RPMI8226 (cell line): ENCODE results near the gene ARAP2.

Source experiments
- DNase-seq: peaks from one replicate; pipeline ENCODE4 v3.0.0-alpha.2; 2015

ARAP2 gene

DNA sequence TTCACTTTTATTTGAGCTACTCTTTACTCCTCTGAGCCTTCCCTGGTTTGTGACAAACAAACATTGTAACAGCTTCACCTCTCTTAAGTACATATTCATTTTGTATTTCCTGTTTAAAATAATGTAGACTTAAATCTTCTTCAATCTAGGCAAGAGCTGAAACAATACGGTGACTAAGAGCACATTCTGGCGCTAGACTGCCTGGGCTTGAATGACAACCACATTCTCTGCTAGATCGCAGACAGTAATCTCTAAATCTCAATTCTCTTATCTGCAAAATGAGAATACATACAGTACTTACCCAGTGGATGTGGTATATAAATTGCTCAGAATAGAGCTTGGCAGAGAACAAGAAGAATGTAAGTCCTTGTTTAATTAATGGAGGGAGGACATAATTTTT lies 144.8 kb downstream of the ARAP2 start:
- no peak for DNase-seq

DNA sequence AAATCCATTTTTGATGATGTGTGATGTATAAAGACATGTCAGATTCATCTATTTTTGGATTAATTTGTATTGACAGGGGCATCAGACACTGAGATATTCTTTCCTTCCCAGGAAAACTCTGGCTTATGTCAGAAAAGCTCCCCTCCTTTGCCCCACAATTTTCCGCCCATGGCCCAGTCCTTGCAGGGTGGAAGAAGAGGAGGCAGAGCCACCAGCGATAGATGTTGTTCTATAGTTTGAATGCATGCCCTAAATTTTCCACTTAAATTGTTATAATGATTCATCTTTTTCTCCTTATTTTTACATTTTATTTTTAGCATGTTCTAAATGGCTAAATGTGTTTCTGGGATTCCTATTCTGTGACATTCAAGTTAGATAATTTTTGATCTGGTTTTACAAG lies 149.3 kb downstream of the ARAP2 start:
- no peak for DNase-seq

DNA sequence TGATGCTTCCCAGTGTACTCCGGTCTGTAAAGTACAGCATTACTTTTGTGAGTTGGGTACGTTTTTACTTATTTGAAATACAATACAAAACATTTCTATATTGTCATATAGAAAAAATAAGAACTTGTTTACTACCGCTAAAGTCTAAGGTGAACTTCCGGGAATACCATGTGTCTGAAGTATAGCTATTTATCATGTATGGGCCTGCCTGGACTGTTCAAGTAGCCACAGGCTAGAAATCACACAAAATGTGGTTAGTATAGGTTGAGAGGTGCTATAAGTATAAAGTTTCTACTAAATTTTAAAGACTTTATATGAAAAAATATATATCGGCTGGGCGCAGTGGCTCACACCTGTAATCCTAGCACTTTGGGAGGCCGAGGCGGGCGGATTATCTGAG lies 152.3 kb downstream of the ARAP2 start:
- DNase-seq: no peak

DNA sequence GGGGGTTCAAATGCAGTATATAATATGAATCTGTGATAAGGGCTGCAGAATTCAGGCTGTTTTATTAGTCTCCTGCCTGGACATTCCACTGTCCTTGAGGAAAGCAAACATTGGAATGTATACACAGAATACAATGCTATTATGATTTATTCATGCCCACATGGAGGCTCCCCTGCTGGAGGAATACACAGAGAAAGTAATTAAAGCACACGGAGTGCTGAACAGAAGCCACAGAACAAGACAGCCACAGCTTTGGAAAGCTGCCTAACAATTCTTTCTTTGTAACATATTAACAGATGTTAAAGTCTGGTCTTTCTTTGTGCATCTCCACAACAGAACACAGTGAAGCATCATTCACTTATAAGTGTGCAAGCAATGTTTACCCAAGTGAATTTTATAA lies 155.8 kb downstream of the ARAP2 start:
- DNase-seq: no peak

DNA sequence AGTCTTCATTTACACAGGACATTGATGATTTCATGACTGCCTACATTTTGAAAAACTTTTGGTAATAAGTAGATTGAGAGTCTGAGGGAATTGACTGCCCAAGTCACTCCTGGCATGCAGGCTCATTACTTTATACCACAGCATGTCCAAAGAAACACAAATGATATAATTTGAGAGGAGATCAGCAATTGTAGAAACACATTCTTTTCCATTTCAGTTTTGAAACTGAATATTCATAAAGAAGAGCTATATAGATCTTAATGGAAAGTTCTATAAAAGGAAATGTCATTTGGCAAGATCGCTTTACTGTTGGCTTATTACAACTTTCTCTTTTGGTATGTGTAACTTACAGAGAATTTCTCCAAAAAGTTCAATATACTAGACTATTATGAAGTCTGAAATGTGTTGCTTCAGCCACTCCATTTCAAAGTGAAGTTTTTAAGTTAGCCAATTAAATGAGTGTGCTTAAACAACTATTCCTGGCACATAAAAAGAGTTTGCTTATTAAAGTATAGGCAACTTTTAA lies 158.0 kb downstream of the ARAP2 start:
- DNase-seq: no peak

DNA sequence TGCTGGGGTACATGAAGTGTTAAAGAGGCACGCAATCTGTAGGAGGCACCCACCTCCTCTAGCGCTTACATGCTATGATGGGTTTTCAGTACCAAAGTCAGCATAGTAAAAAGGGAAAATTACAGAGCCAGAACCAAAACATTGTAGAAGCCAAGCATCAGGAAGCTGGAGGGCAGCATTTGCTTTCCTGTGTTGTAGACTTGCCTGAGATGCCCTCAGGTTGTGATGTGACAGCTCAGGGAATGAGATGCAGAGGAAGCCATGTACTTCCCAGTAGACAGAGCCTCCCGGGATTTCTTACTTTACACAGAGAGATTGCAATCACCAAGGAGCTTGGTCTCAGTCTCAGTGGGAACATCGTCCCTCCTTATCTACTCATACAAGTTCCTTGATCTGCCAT lies 161.5 kb downstream of the ARAP2 start:
- no peak for DNase-seq

DNA sequence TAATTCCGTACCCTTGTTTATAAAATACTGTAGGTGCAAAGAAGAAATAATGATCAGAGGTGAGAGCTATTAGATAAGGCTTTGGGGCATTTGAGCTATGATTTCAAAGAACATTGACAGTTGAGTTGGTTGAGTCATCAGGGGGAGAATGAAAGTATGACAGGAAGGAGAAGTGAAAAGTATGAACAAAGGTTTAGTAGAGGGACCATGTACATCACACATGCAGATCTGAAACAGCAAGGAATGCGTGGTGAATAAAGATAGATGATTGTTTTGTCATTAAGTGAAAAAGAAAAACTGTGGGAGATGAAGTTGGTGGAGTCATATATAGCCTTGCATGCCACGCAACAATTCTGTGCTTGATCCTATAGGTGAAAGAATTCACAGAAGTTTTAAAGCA lies 163.1 kb downstream of the ARAP2 start:
- DNase-seq: no peak

DNA sequence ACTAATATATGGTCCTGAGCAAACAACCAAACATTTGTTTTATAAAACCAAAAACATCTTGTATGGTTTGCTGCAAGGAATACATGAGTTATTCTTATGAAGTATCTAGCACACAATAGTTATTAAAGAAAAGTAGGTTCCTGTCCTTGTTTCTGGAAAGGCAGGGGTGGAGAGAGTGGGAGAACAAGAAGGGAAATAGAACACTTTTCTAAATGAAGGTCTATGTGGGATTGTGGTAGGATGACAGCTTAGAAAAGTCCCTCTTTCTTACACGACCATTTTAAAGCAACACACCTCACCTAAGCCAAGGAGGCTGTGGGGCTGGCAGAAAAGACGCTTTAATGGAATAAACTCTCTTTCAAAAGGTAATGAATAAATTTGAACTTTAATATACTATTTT lies 164.6 kb downstream of the ARAP2 start:
- DNase-seq: no peak

DNA sequence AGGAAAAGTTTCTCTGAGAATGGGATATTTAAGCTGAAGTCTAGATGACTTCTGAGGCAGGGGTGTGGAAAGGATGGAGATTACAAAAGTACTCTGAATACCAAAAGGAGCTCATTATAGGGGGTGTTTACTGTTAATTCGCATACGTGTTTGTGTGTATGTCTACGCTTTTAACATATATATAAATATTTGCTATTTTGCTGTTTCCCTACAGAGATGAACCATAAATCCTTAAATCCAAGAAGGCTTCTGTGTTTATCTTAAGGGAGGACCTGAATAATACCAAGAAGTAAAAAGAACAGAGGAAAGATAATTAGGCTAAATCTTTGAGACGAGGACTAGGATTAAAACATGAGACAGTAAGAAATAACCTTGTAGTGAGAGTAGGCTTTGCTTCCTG lies 166.0 kb downstream of the ARAP2 start:
- no peak for DNase-seq

DNA sequence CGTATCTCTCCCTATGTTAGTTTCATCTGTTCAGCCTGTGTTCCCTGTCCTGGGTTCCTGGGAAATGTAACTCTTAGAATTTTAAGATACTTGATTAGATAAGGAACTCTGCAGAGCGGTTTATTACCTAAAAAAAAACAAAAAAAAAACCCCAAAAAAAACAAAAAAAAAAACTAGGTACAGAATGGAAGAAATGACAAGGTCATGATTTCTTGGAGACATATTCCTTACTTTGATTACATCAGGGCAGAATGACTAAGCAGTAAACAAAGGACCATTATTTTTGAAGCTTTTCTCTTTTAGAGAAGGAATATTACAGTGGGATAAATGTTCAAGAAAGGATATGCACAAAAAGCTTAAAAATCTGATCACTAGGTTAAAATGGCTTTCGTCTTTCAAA lies 171.8 kb downstream of the ARAP2 start:
- DNase-seq: no peak

DNA sequence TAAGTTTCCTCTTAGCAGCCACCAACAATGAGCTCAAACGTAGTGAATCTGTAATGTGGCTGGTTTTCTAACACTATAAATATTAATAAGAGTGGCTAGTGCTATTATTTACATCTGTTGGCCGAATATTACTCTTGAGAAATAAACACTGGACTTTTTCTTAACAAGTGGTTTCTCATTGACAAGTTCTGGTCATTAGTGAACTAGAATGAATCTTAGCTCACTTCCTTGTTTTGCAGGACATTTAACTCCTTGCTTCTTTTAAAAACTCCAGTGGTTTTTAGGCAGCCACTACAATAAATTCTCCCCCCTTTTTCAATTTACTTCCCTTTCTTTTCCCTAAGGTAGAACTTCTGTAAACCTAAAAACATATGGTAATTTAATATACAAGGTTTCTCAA lies 177.2 kb downstream of the ARAP2 start:
- DNase-seq: no peak

DNA sequence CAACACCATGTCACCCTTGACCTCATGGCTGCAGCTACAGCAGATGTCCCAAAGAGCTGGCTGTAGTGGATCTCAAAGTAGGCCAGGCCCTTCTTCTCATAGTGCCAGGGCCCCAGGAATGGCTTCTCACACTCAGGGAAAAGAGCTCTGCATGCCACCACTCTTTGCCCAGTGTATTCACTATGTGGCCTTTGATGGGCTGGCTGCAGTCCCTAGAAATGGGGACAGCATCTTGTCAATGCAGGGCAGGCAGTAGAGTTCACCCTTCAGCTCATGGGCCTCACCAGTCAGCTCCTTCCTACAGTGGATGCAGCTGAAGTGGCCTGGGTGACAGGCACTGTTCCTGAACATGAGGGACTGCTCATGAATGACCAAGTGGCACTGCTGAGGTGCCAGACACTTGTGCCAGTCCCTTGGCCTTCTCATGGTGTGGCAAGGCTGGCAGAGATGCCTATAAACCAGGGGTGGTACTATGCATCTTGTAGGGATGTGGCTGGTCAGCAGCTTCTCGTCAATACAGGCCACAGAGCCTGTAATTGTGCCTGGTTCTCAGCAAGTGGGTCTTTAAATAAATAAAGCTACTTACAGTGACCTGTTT lies 178.9 kb downstream of the ARAP2 start:
- no peak for DNase-seq

DNA sequence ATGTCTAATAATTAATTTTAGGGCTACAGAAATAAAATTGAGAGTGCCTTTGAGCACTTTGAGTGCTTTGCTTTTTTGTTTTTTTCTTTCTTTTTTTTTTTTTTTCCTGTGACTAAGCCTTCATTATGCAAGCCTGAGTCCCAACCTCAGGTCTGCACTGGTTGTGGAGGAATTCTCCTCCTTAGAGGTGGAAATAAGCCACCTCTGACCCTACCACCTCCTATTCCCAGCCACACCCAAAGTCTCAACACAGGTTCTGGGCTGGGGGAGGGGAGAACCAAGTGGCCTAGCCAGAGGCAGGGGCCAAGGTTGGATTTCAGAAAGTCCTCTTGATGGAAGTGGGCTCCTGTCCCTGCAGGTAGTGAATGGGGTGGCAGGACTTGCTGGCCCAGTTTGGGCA lies 180.2 kb downstream of the ARAP2 start:
- no peak for DNase-seq

DNA sequence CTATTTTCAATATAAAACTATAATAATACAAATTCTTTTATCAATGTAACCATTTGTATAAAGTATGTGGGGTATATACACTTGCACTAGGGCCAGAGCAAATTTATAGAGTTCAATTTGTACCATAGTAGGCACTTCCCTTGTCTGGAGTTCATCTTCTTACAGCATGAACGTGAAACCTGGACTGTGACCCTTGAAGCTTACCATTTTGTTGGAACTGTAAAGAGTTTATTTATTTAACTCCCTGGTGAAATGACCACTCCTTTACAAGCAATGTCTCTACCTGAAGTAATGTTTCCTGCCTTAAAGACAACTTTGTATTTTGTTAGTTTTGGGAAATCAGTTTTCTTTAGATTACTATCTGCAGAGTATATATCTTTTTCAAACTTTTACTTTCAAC lies 188.2 kb downstream of the ARAP2 start:
- no peak for DNase-seq

DNA sequence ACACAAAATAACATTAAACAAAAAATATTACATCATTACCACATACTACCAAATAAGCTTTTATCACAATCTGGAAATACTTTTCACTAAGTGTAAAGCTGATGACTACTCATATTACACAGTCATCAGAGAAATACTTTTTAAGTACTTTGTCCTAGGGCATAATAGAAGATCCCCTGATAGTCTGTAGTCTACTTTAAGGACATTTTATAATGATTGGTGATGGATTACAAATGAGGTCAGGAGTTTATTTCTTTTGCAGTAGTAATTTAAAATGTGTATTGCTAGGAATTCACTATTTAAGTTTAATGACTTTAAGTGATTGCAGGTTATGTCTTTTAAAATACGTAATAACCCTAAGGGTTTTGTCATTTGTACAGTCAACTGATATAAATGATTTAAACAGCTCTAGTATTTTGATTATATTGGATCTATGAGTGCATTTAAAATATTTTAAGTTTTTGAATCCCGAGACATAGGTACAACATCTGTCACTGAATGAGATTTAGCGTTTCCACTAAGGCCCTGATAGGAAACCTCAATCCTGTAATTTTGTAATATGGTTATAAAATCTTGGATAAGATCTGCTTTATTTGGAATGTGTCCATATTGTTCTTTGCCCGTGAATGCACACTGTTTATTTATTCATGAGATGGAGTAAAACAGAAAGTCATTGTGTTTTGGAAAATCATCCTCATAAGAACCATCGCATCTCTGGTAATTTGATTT lies 189.5 kb downstream of the ARAP2 start:
- DNase-seq: no peak

DNA sequence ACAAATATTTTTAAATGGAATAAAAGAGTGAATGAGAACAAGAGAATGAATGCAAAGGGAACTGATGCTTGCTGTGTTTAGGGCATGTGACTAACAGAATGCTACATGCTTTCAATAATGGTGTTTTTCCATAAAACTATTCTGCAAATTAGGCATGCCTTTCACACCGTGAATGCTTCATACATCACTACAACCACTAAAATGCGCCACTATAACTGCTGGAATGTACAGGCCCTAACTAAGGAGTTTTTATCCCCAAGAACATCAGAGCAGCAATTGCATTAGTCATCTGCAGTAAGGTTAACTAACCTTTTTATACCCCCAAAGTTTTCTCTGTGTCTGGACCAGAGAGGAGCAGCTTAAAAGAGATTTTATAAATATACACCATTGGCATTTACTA lies 190.4 kb downstream of the ARAP2 start:
- DNase-seq: no peak

DNA sequence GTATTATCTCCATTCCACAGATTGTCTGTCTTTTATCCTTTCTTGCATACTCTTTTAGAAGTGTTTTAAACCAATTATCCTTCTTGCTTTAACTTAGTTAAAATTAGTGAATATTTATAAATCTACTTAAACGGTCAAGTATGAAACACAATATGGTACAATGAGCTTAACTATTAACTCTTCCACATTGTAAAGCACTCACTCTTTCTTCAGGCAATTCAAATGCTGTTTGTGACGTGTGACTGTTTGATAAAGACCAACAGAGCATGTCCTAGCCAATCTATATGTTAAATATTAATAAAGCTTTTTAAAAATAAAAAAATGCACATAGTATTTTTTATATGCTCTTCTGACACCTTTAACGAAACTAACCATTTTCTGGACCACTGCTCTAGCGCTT lies 192.7 kb downstream of the ARAP2 start:
- DNase-seq: no peak

DNA sequence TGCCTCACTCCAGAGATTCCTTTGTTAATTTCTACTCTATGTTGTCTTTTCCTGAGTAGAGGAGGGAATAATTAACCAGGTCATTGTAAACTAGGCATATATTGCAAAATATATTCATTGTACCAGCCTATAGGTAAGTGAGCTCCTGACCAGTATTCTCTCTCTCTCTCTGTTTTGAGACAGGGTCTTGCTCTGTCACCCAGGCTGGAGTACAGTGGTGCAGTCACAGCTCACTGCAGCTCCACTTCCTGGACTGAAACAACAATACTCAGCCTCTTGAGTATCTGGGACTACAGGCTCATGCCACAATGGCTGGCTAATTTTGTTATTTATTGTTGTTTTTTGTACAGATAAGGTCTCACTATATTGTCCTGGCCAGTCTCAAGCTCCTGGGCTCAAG lies 198.3 kb downstream of the ARAP2 start:
- no peak for DNase-seq

DNA sequence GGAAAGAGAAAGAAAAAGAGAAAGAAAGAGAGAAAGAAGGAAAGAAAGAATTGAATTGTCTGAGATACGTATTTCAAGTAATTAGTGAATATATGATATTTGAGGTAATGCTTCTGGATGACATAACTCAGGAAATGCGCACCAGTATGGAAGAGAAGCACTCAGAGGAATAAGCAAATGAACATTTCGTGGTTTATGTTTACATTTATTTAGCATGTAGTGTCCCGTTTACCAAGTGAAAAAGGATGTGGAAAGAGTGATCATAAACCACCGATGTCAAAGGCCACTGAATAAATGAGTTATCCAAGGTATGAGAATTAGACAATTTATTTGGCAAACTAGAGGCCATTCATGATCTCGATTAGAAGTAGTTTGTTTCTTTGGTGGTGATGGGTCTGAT lies 200.4 kb downstream of the ARAP2 start:
- DNase-seq: no peak

DNA sequence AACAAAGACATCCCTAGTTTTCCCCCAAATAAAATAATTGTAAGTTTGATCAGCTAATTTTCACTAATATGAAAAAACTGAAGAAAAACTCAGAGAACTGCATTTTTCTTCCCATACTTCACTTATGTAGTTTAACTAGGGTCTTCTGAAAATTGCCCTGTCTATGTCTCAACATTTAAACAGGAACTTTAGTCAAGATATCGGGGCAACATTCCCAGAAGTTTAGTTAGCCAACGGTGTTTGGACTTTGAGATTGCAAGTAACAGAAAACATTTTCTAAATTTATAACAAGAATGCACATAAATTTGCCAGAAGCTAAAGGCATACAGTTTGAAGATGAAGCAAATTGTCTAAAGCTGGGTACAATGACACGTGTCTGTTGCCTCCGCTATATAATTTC lies 201.1 kb downstream of the ARAP2 start:
- DNase-seq: no peak

DNA sequence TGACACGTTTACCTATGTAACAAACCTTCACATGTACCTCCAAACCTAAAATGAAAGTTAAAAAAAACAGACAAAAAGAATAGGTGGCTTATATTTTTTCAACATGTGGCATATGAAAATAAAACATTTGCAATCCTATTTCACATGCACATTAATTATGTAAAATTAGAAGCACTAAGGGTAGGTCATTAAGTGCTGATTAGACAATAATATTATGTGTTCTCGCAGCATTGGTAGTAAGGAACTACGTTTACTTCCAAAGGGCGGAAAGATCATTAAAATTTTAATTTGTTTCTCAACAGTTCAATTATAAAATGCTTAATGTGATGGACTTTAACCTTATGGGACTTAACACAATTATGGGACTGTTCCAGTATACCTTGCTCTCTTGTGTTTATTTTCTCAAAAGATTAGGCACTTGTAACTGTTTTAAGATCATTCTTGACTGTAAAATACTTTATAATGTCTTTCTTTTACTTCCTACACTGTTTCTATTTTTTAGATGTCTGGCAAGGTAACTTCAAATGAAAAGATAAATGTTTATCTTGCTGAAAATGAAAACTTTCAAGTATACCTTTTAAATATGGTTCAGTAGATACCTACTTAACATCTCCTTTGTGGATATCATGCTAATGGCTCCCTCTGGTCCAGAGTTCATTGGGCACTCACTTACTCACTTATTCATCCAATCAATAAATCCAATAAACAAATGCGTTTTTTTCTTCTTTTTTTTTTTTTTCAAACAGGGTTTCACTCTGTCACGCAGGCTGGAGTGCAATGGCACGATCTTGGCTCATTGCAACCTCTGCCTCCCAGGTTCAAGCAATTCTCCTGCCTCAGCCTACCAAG lies 202.0 kb downstream of the ARAP2 start:
- no peak for DNase-seq

DNA sequence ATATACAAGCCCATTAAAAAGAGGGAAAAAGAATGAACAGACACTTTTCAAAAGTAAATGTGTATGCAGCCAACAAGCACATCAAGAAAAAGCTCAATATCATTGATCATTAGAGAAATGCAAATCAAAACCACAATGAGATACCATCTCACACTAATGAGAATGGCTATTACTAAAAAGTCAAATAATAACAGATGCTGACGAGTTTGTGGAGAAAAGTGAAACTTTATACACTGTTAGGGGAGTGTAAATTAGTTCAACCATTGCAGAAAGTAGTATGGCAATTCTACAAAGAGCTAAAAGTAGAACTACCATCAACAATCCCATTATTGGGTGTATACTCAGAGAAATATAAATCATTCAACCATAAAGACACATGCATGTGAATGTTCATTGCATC lies 203.0 kb downstream of the ARAP2 start:
- DNase-seq: no peak

DNA sequence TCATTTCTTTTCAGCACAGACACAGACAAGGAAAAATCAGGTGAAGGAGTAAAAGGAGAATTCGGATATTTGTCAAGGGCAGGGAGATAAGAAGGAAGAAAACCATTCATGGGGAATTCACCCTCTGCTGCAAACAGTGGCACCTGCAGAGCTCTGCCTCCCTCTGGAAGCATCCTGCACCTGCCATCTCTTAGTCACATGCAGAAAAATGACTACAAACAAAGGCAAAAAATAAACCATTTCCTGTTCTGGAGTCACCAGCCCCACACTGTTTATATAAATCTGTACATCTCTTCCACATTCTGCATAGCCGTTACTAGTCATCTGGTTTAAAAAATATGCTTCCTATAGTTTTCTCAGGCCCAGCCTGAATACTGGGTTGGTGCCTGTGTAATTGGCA lies 205.3 kb downstream of the ARAP2 start:
- no peak for DNase-seq

DNA sequence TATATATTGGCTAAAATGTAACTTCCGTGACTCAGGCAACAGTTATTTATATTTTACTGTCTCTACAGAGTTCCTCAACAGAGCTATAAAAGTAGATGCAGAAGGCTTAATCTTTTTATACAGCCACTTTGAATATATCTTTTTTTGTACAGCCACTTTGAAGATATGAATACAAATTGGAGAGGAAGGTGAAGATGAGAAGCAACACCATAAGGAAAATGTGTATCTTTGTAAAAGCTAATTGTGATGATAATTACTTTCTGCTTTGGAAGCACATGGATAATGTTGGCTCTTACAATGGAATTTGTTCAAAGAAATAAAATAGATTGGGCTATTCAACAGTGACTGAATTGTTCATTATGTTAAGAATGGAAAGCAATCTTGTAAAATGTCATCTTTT lies 205.8 kb downstream of the ARAP2 start:
- DNase-seq: no peak
